B cell (primary cell): Measurements from ENCODE around the gene COL2A1. TPM values are rescaled to one million over a fixed set of nuclear protein-coding genes. Genes with fewer than 3 reads are reported as not detected.

ENCODE experiments used
- ATAC-seq: fragments of 200-7000 bp; cut with Tn5 transposase; one replicate; pipeline ENCODE4 v1.10.0; 2021; ENCODE audit warnings: low read depth, mild to moderate bottlenecking, moderate number of reproducible peaks, moderate library complexity
- CTCF ChIA-PET: fragments of 350-600 bp; sonication (Branson Sonifier 250); formaldehyde crosslinking; loops from one replicate; lab custom pipeline; 2021; ENCODE audit warnings: antibody characterized with exemption, inconsistent platforms; lab: Charles Lee
- POLR2A ChIA-PET: fragments of 350-600 bp; sonication (Branson Sonifier 250); formaldehyde crosslinking; loops from one replicate; lab custom pipeline; 2021; ENCODE audit warnings: antibody characterized with exemption; lab: Charles Lee
- DNase-seq: peaks from one replicate; pipeline ENCODE4 v3.0.0; 2013
- H2AFZ ChIP-seq: 2 replicates; pipeline ENCODE4 v1.6.1; 2012; ENCODE audit warnings: mild to moderate bottlenecking, low read depth, low read length; ENCODE audit not compliant: insufficient read depth, poor library complexity, severe bottlenecking
- H3K27ac ChIP-seq, 2 donors: 1 replicate in 1 of 2; 2 replicates in 1 of 2; pipeline ENCODE4 v1.5.1; 2012 to 2013; ENCODE audit warnings: low read length in 2 of 2, mild to moderate bottlenecking in 2 of 2, moderate library complexity in 1 of 2
- H3K27me3 ChIP-seq, 4 experiments: fragments of 200-600 bp in 1 of 4; sonication (generic) in 1 of 4; replicated peaks in 1 of 4; 1 replicate in 2 of 4; 2 replicates in 2 of 4; pipeline versions ENCODE4 v1.6.1 to v1.7.0; 2013 to 2016; ENCODE audit warnings: low read length in 3 of 4, mild to moderate bottlenecking in 2 of 4, mixed read lengths in 1 of 4, moderate library complexity in 1 of 4; ENCODE audit not compliant: insufficient read depth in 4 of 4, control insufficient read depth in 3 of 4; ENCODE audit errors: control extremely low read depth in 1 of 4
- H3K36me3 ChIP-seq, 2 experiments: replicated peaks in 1 of 2; 1 replicate in 1 of 2; 2 replicates in 1 of 2; pipeline versions ENCODE4 v1.6.1 to v1.7.1; 2013; ENCODE audit warnings: low read length in 1 of 2; ENCODE audit not compliant: insufficient read depth in 2 of 2, control insufficient read depth in 1 of 2; ENCODE audit errors: control extremely low read depth in 1 of 2, extremely low read depth in 1 of 2
- H3K4me1 ChIP-seq, 2 donors: fragments of 200-600 bp in 1 of 2; sonication (generic) in 1 of 2; 1 replicate in 1 of 2; 2 replicates in 1 of 2; pipeline versions ENCODE4 v1.5.1 to v1.6.1; 2013 to 2017; ENCODE audit warnings: low read length in 2 of 2; ENCODE audit not compliant: control insufficient read depth in 2 of 2, insufficient read depth in 2 of 2
- H3K4me2 ChIP-seq: replicated peaks from 2 replicates; pipeline ENCODE3; 2012; ENCODE audit warnings: mild to moderate bottlenecking, low read depth, low read length; ENCODE audit not compliant: poor library complexity, severe bottlenecking
- H3K4me3 ChIP-seq, 5 experiments: fragments of 200-600 bp in 1 of 5; sonication (generic) in 1 of 5; 1 replicate in 3 of 5; 2 replicates in 2 of 5; pipeline versions ENCODE4 v1.5.1 to v1.7.0; 2011 to 2016; ENCODE audit warnings: low read length in 4 of 5, mild to moderate bottlenecking in 4 of 5, low read depth in 2 of 5, control low read depth in 1 of 5, moderate library complexity in 1 of 5; ENCODE audit not compliant: insufficient read depth in 1 of 5; ENCODE audit errors: control extremely low read depth in 1 of 5, extremely low read depth in 1 of 5
- H3K79me2 ChIP-seq: fragments of 200-600 bp; sonication (generic); one replicate; pipeline ENCODE4 v1.6.0; 2016; ENCODE audit warnings: low read length; ENCODE audit not compliant: control insufficient read depth, insufficient read depth
- H3K9ac ChIP-seq: fragments of 200-600 bp; sonication (generic); 2 replicates; pipeline ENCODE4 v1.6.1; 2017; ENCODE audit warnings: mild to moderate bottlenecking, low read length, moderate library complexity
- H3K9me3 ChIP-seq, 3 donors: one replicate each; pipeline versions ENCODE4 v1.6.1 to v1.7.1; 2013; ENCODE audit warnings: low read length in 2 of 3; ENCODE audit not compliant: control insufficient read depth in 2 of 3, insufficient read depth in 1 of 3; ENCODE audit errors: control extremely low read depth in 1 of 3
- H4K20me1 ChIP-seq: 2 replicates; pipeline ENCODE4 v1.6.0; 2012; ENCODE audit warnings: mild to moderate bottlenecking, low read length; ENCODE audit not compliant: insufficient read depth, control insufficient read depth, poor library complexity, severe bottlenecking
- H3K27ac Mint-ChIP-seq: one replicate; pipeline ENCODE4 v1.8.0; 2021; ENCODE audit warnings: mixed read lengths
- H3K27me3 Mint-ChIP-seq: one replicate; pipeline ENCODE4 v1.8.0; 2021; ENCODE audit warnings: mixed read lengths
- H3K4me1 Mint-ChIP-seq: one replicate; pipeline ENCODE4 v1.8.0; 2021; ENCODE audit warnings: mixed read lengths
- H3K4me3 Mint-ChIP-seq: one replicate; pipeline ENCODE4 v1.8.0; 2021; ENCODE audit warnings: mixed read lengths
- H3K9me3 Mint-ChIP-seq: one replicate; pipeline ENCODE4 v1.8.0; 2022; ENCODE audit warnings: mixed read lengths; ENCODE audit not compliant: insufficient read depth
- CTCF ChIP-seq: fragments of 200-600 bp; IDR thresholded peaks from one replicate; pipeline ENCODE4 v1.8.0; 2022; ENCODE audit warnings: antibody characterized with exemption, mild to moderate bottlenecking
- EZH2 ChIP-seq: IDR thresholded peaks from 2 replicates; pipeline ENCODE4 v1.6.1; 2012; ENCODE audit warnings: borderline replicate concordance, low read depth, mild to moderate bottlenecking, moderate library complexity, low read length; ENCODE audit not compliant: insufficient read depth, poor library complexity, severe bottlenecking
- WGBS: methylation state at CpG from one replicate; pipeline ENCODE4 v1.1.5; 2013; ENCODE audit warnings: missing lambda C conversion rate; ENCODE audit not compliant: insufficient coverage; 5-methylcytosine and 5-hydroxymethylcytosine counted together
- intact Hi-C: fragments of 100-400 bp; cut with micrococcal nuclease; formaldehyde crosslinking; loops from one replicate; pipeline ENCODE4 v1.10.0; 2022
- polyA plus RNA-seq: library from polyadenylated mRNA; depleted of rRNA; stranded (reverse); fragments of >200 nt; gene quantifications from 2 replicates; pipeline ENCODE4 v1.2.3, GENCODE V29; 2012
- total RNA-seq, 2 donors: library from RNA; stranded (reverse); fragments of 120-200 nt in 1 of 2; gene quantifications; 1 replicate in 1 of 2; 2 replicates in 1 of 2; pipeline versions ENCODE4 v1.2.3 to v1.2.4, GENCODE V29; 2013 to 2022

COL2A1 gene
- total and polyA plus RNA-seq, 2 donors (not counting 1 experiment from before 2014, with no cell fraction given), result not detected

- H3K79me2 ChIP-seq, result no peaks in the 10 kb centered on the region
- H2AFZ ChIP-seq, result no peak overlapping the region
- intact Hi-C loops, result no loop called here
- no peak overlapping the region for H3K27ac ChIP-seq
- peaks cover 4% of the 10 kb centered on the region for H3K27me3 Mint-ChIP-seq
- DNase-seq (peak; percentile 28), ATAC-seq (no peak)
- peaks cover 0 to under 1% (median 0%) of the 10 kb centered on the region in 3 donors for H3K9me3 ChIP-seq
- H3K36me3 ChIP-seq, result no peaks in the 10 kb centered on the region
- H3K4me3 Mint-ChIP-seq, result no peak overlapping the region
- peaks cover 38% of the 10 kb centered on the region for H3K4me1 Mint-ChIP-seq
- H3K4me3 ChIP-seq, result no peak overlapping the region
- ChIA-PET CTCF (no interaction called here), POLR2A (no interaction called here)
- H4K20me1 ChIP-seq, result no peaks in the 10 kb centered on the region
- H3K27ac Mint-ChIP-seq, result no peak overlapping the region
- H3K9me3 Mint-ChIP-seq, result no peaks in the 10 kb centered on the region
- H3K27me3 ChIP-seq, result peaks cover 0 to 7% (median 3%) of the 10 kb centered on the region in 4 experiments
- H3K4me1 ChIP-seq, result peaks cover 27 to 49% of the 10 kb centered on the region in 2 donors
- no peak overlapping the region for H3K9ac ChIP-seq
- TF ChIP-seq CTCF, result no peak
- TF ChIP-seq EZH2, result no peak
- no peak overlapping the region for H3K4me2 ChIP-seq
- WGBS, result 77% methylated on average over 14 of the region's 14 CpGs
These were observed 16.7 kb downstream of the COL2A1 start for GRCh38 chr12:47987411-47988072.

GRCh38 chr12:47986832-47987231 lies 17.4 kb downstream of the COL2A1 start:
- Histone ChIP-seq H3K4me1 (peaks cover 27 to 43% of the 10 kb centered on the region in 2 donors), H4K20me1 (no peaks in the 10 kb centered on the region), H3K9me3 (peaks cover 0 to 3% (median 0%) of the 10 kb centered on the region in 3 donors), H3K4me3 (no peak overlapping the region), H2AFZ (no peak overlapping the region), H3K9ac (no peak overlapping the region), H3K36me3 (no peaks in the 10 kb centered on the region), H3K4me2 (no peak overlapping the region), H3K79me2 (no peaks in the 10 kb centered on the region), H3K27ac (no peak overlapping the region), H3K27me3 (peaks cover 0 to 8% (median 3%) of the 10 kb centered on the region in 4 experiments)
- TF ChIP-seq CTCF (no peak), EZH2 (no peak)
- no peak for ATAC-seq
- intact Hi-C loops, result no loop called here
- ChIA-PET POLR2A (no interaction called here), CTCF (no interaction called here)
- H3K9me3 Mint-ChIP-seq, result no peaks in the 10 kb centered on the region
- H3K4me3 Mint-ChIP-seq, result no peak overlapping the region
- no peak overlapping the region for H3K27ac Mint-ChIP-seq
- no peak for DNase-seq
- H3K27me3 Mint-ChIP-seq, result peaks cover 4% of the 10 kb centered on the region
- 100% methylated on average over 3 of the region's 5 CpGs for WGBS
- peaks cover 35% of the 10 kb centered on the region for H3K4me1 Mint-ChIP-seq
